H1 (cell line): ENCODE measurements around the gene ALDOC. TPM values are rescaled to one million over a fixed set of nuclear protein-coding genes. Genes with fewer than 3 reads are reported as not detected.

Experiments used
- CTCF ChIA-PET: fragments of 300-600 bp; sonication (Branson Sonifier 250); formaldehyde crosslinking; loops from one replicate; lab custom pipeline; 2021; ENCODE audit not compliant: partially characterized antibody; lab: Charles Lee
- POLR2A ChIA-PET: fragments of 300-600 bp; sonication (Branson Sonifier 250); formaldehyde crosslinking; loops from one replicate; lab custom pipeline; 2021; ENCODE audit warnings: inconsistent platforms; ENCODE audit not compliant: partially characterized antibody; lab: Charles Lee
- DNase-seq, 2 experiments: peaks; one replicate each; pipeline versions ENCODE4 v3.0.0 to v3.0.0-alpha.2; 2010 to 2022; ENCODE audit warnings: low spot score in 2 of 2, low read depth in 1 of 2, mixed read lengths in 1 of 2
- FAIRE-seq: peaks from 2 replicates; lab custom pipeline; 2011; peaks lifted over from hg19 to GRCh38; lab: Jason Lieb, UNC
- H2AFZ ChIP-seq: 2 replicates; pipeline ENCODE4 v1.8.1; 2012; ENCODE audit warnings: low read length, inconsistent platforms
- H2AK5ac ChIP-seq: 2 replicates; pipeline ENCODE4 v1.6.1; 2013; ENCODE audit warnings: low read depth, low read length
- H2BK120ac ChIP-seq: replicated peaks from 2 replicates; pipeline ENCODE3; 2013; ENCODE audit warnings: low read depth, low read length, inconsistent platforms
- H2BK12ac ChIP-seq: 2 replicates; pipeline ENCODE4 v1.6.1; 2013; ENCODE audit warnings: low read depth, low read length
- H2BK15ac ChIP-seq: 2 replicates; pipeline ENCODE4 v1.6.1; 2013; ENCODE audit warnings: low read length
- H2BK20ac ChIP-seq: 2 replicates; pipeline ENCODE4 v1.6.1; 2013; ENCODE audit warnings: low read length
- H2BK5ac ChIP-seq: 2 replicates; pipeline ENCODE4 v1.6.1; 2013; ENCODE audit warnings: low read depth, low read length
- H3K14ac ChIP-seq: 2 replicates; pipeline ENCODE4 v1.6.1; 2013; ENCODE audit warnings: inconsistent platforms; ENCODE audit not compliant: insufficient read length
- H3K18ac ChIP-seq: 2 replicates; pipeline ENCODE4 v1.6.1; 2013; ENCODE audit warnings: low read length; ENCODE audit errors: extremely low read depth
- H3K23ac ChIP-seq: 2 replicates; pipeline ENCODE4 v1.6.1; 2013; ENCODE audit warnings: inconsistent platforms; ENCODE audit not compliant: insufficient read length
- H3K23me2 ChIP-seq: 2 replicates; pipeline ENCODE4 v1.6.1; 2013; ENCODE audit warnings: low read depth, low read length
- H3K27ac ChIP-seq: 2 replicates; pipeline ENCODE4 v1.6.1; 2011; ENCODE audit warnings: low read depth, low read length, inconsistent platforms
- H3K27me3 ChIP-seq, 4 experiments: replicated peaks in 1 of 4; 1 replicate in 1 of 4; 2 replicates in 3 of 4; pipeline versions ENCODE4 v1.6.1 to v1.8.1; 2011 to 2013; ENCODE audit warnings: low read length in 3 of 4, mild to moderate bottlenecking in 3 of 4, inconsistent platforms in 2 of 4, mixed read lengths in 2 of 4, moderate library complexity in 1 of 4; ENCODE audit not compliant: control insufficient read depth in 3 of 4, insufficient read depth in 3 of 4; ENCODE audit errors: extremely low read depth in 1 of 4
- H3K36me3 ChIP-seq, 4 experiments: 2 replicates each; pipeline versions ENCODE4 v1.6.1 to v1.8.1; 2011 to 2013; ENCODE audit warnings: mild to moderate bottlenecking in 4 of 4, low read length in 3 of 4, moderate library complexity in 2 of 4, control low read depth in 1 of 4, inconsistent platforms in 1 of 4; ENCODE audit not compliant: insufficient read depth in 4 of 4, control insufficient read depth in 2 of 4
- H3K4ac ChIP-seq: replicated peaks from 2 replicates; pipeline ENCODE3; 2013; ENCODE audit warnings: low read length, low read depth, mixed read lengths, inconsistent platforms; ENCODE audit not compliant: insufficient read length
- H3K4me1 ChIP-seq, 4 experiments: replicated peaks in 1 of 4; 1 replicate in 1 of 4; 2 replicates in 3 of 4; pipeline versions ENCODE4 v1.6.1 to v1.8.1; 2011 to 2013; ENCODE audit warnings: low read length in 3 of 4, inconsistent platforms in 2 of 4, mixed read lengths in 1 of 4; ENCODE audit not compliant: insufficient read depth in 4 of 4, control insufficient read depth in 3 of 4
- H3K4me2 ChIP-seq, 2 experiments: 2 replicates each; pipeline versions ENCODE4 v1.6.1 to v1.8.1; 2011 to 2013; ENCODE audit warnings: low read depth in 2 of 2, low read length in 2 of 2, control low read depth in 1 of 2, inconsistent platforms in 1 of 2, mild to moderate bottlenecking in 1 of 2; ENCODE audit not compliant: insufficient read depth in 1 of 2
- H3K4me3 ChIP-seq, 4 experiments: fragments of 200-600, 300-600 bp in 1 of 4; sonication (generic), shearing (Covaris generic), sonication (Bioruptor Twin) in 1 of 4; 2 replicates each; pipeline versions ENCODE4 v1.5.1 to v1.8.1; 2011 to 2016; ENCODE audit warnings: low read length in 4 of 4, low read depth in 3 of 4, control low read depth in 2 of 4, inconsistent platforms in 2 of 4, mild to moderate bottlenecking in 2 of 4, mixed read lengths in 1 of 4, moderate library complexity in 1 of 4; ENCODE audit not compliant: insufficient read depth in 2 of 4; ENCODE audit errors: extremely low read depth in 1 of 4
- H3K56ac ChIP-seq: replicated peaks from 2 replicates; pipeline ENCODE3; 2013; ENCODE audit warnings: low read depth, mild to moderate bottlenecking, mixed read lengths, low read length, inconsistent platforms; ENCODE audit not compliant: insufficient read length
- H3K79me1 ChIP-seq: 2 replicates; pipeline ENCODE4 v1.6.1; 2013; ENCODE audit warnings: low read depth, low read length, control low read depth
- H3K79me2 ChIP-seq, 2 experiments: 2 replicates each; pipeline versions ENCODE4 v1.6.1 to v1.8.1; 2012 to 2013; ENCODE audit warnings: low read length in 2 of 2, mild to moderate bottlenecking in 2 of 2, inconsistent platforms in 1 of 2; ENCODE audit not compliant: insufficient read depth in 2 of 2, control insufficient read depth in 1 of 2
- H3K9ac ChIP-seq, 4 experiments: replicated peaks in 1 of 4; 1 replicate in 1 of 4; 2 replicates in 3 of 4; pipeline versions ENCODE4 v1.6.1 to v1.8.1; 2011 to 2013; ENCODE audit warnings: low read depth in 3 of 4, low read length in 3 of 4, control low read depth in 2 of 4, mild to moderate bottlenecking in 2 of 4, moderate library complexity in 2 of 4, inconsistent platforms in 1 of 4; ENCODE audit errors: extremely low read depth in 1 of 4
- H3K9me3 ChIP-seq, 2 experiments: 2 replicates each; pipeline versions ENCODE4 v1.6.1 to v1.8.1; 2012 to 2013; ENCODE audit warnings: mild to moderate bottlenecking in 2 of 2, moderate library complexity in 2 of 2, control low read depth in 1 of 2, inconsistent platforms in 1 of 2, low read depth in 1 of 2, low read length in 1 of 2, mixed read lengths in 1 of 2; ENCODE audit not compliant: insufficient read depth in 2 of 2
- H4K20me1 ChIP-seq, 2 experiments: replicated peaks in 1 of 2; 2 replicates each; pipeline versions ENCODE3 to v1.8.1; 2011 to 2013; ENCODE audit warnings: inconsistent platforms in 2 of 2, low read length in 2 of 2, mild to moderate bottlenecking in 1 of 2; ENCODE audit not compliant: insufficient read depth in 2 of 2, control insufficient read depth in 1 of 2
- H4K5ac ChIP-seq: 2 replicates; pipeline ENCODE4 v1.6.1; 2013; ENCODE audit warnings: low read length, low read depth, mixed read lengths, inconsistent platforms; ENCODE audit not compliant: insufficient read length
- H4K8ac ChIP-seq: 2 replicates; pipeline ENCODE4 v1.8.0; 2013; ENCODE audit warnings: mild to moderate bottlenecking, moderate library complexity, low read length, inconsistent platforms; ENCODE audit not compliant: insufficient read depth; ENCODE audit errors: extremely low read depth
- H4K91ac ChIP-seq: replicated peaks from 2 replicates; pipeline ENCODE3; 2013; ENCODE audit warnings: low read length, mixed read lengths, inconsistent platforms; ENCODE audit not compliant: insufficient read length
- BRCA1 ChIP-seq: IDR thresholded peaks from 2 replicates; pipeline ENCODE4 v1.6.1; 2012; ENCODE audit warnings: low read depth, low read length, improper control_type of control experiment
- CBX8 ChIP-seq: fragments of 300-800, 300-1000 bp; sonication (generic); IDR thresholded peaks from 2 replicates; pipeline ENCODE4 v1.7.1; 2016; ENCODE audit warnings: low read depth, low read length, borderline replicate concordance
- CHD2 ChIP-seq: IDR thresholded peaks from 2 replicates; pipeline ENCODE4 v1.6.1; 2012; ENCODE audit warnings: low read length, improper control_type of control experiment
- EZH2 ChIP-seq: fragments of 200-600 bp; sonication (generic); IDR thresholded peaks from 2 replicates; pipeline ENCODE4 v1.7.1; 2012; ENCODE audit warnings: low read depth, mild to moderate bottlenecking, moderate library complexity, low read length, inconsistent platforms; ENCODE audit not compliant: severe bottlenecking
- JUND ChIP-seq: IDR thresholded peaks from 2 replicates; pipeline ENCODE4 v1.6.1; 2011; ENCODE audit warnings: mild to moderate bottlenecking, improper control_type of control experiment, low read length
- RBBP5 ChIP-seq: IDR thresholded peaks from 2 replicates; pipeline ENCODE4 v1.7.1; 2012; ENCODE audit warnings: low read depth, mild to moderate bottlenecking, inconsistent platforms, low read length, moderate library complexity, borderline replicate concordance
- RXRA ChIP-seq: IDR thresholded peaks from 2 replicates; pipeline ENCODE4 v1.6.1; 2011; ENCODE audit warnings: low read depth, mild to moderate bottlenecking, low read length, moderate library complexity; ENCODE audit not compliant: insufficient read depth
- TBP ChIP-seq: IDR thresholded peaks from 2 replicates; pipeline ENCODE4 v1.6.1; 2011; ENCODE audit warnings: low read depth, low read length, improper control_type of control experiment
- WGBS, 2 experiments: shearing (Covaris generic) in 1 of 2; methylation state at CpG; one replicate each; pipeline versions ENCODE4 v1.1.6 to v1.1.7; 2013 to 2015; ENCODE audit warnings: low lambda C conversion rate in 2 of 2, mixed read lengths in 2 of 2, inconsistent platforms in 1 of 2, low coverage in 1 of 2, missing lambda C conversion rate in 1 of 2; ENCODE audit not compliant: insufficient replicate concordance in 2 of 2, insufficient coverage in 1 of 2, insufficient read length in 1 of 2; ENCODE audit errors: extremely low coverage in 1 of 2, missing lambda C conversion rate in 1 of 2; 5-methylcytosine and 5-hydroxymethylcytosine counted together
- polyA plus RNA-seq, 7 experiments: library from polyadenylated mRNA; depleted of rRNA in 3 of 7; stranded (reverse) in 5 of 7; unstranded in 2 of 7; fragments of >200 nt in 5 of 7; fragments of 200-250 nt in 2 of 7; gene quantifications; 1 replicate in 5 of 7; 2 replicates in 1 of 7; 4 replicates in 1 of 7; pipeline versions ENCODE4 v1.2.1 to v1.2.3, GENCODE V29; 2011 to 2013; ENCODE audit warnings: missing spikeins in 2 of 7, mixed read lengths in 2 of 7
- total RNA-seq: library from RNA; stranded (reverse); fragmentation: NEBNext Ultra II Directional; extraction: Animal tissue kit (Norgen Biotek cat#: 25700); gene quantifications from 2 replicates; pipeline ENCODE4 v1.2.1, GENCODE V29; 2021
- TF ChIP-seq, protein P1 (sequence below): IDR thresholded peaks from 2 replicates; pipeline ENCODE4 v1.6.1; 2012; ENCODE audit warnings: inconsistent platforms

ALDOC gene
- total and polyA plus RNA-seq, 2 of the 8 experiments (the other 6 are each of a cell fraction or from before 2014, with no cell fraction given): 51.6 to 103 TPM

DNA sequence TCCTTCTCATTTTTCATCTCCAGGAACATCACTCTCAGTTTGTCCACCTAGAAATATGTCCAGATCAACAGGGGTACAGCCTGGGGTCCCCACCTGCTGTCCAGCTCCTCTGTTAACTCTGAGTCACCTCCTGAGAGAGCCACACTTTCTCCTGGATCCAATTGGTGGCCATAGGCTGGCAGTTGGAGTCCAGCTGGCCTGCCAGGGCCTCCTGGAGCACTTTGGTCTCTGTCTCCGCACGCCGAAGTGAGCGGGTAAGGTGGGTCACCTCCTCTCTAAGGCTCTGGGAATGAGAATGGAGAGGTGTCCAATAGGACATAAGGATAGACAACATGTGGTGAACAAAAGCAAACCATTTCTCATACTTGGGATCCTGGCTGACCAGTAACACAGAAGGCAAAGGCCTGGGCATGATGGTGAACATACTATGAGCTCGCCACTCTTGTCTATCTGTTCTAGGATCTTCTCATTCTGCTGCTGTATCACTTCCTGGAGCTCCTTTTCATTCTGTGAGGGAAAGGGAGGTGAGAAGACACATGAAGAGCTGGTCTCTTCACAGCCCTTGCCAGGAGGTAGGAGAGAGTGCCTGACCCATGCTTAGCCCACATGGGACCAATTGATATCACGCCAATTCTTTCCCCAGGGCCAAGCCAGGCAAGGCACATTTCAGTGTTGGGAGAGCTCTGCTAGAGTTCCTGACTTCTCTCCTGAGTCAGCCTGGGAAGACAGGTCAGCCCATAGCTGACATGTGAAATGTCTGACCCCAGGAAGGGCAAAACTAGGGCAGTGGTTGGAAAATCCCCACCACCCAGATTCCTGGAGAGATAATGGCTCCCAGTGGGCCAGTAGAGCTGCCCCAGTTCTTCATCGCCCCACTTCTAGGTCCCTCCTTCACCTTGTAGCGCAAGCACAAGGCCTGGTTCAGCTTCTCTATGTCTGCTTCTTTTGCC is 1.8 kb upstream of the ALDOC start:
- no peaks in the 10 kb centered on the region for H3K27me3 ChIP-seq
- no peak overlapping the region for H3K4me3 ChIP-seq
- H3K14ac ChIP-seq: no peak overlapping the region
- no peak overlapping the region for H4K5ac ChIP-seq
- H3K9me3 ChIP-seq: no peaks in the 10 kb centered on the region
- H2AK5ac ChIP-seq: no peak overlapping the region
- H2BK120ac ChIP-seq: no peak overlapping the region
- no peak overlapping the region for H2AFZ ChIP-seq
- no peak overlapping the region for H3K9ac ChIP-seq
- no peak for TF ChIP-seq RXRA
- no peak for TF ChIP-seq TBP
- TF ChIP-seq RBBP5: no peak
- TF ChIP-seq, protein P1, sequence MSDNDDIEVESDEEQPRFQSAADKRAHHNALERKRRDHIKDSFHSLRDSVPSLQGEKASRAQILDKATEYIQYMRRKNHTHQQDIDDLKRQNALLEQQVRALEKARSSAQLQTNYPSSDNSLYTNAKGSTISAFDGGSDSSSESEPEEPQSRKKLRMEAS: no peak
- no peak for TF ChIP-seq CBX8
- no peak for TF ChIP-seq BRCA1
- TF ChIP-seq CHD2: no peak
- TF ChIP-seq EZH2: no peak
- no peak for TF ChIP-seq JUND
- H3K56ac ChIP-seq: no peak overlapping the region
- no peak overlapping the region for H3K18ac ChIP-seq
- H4K8ac ChIP-seq: no peak overlapping the region
- H3K4me2 ChIP-seq: no peak overlapping the region
- H2BK15ac ChIP-seq: no peak overlapping the region
- no peak overlapping the region for H3K23ac ChIP-seq
- H3K27ac ChIP-seq: no peak overlapping the region
- no peaks in the 10 kb centered on the region for H3K79me1 ChIP-seq
- no peak overlapping the region for H2BK12ac ChIP-seq
- peaks cover 2 to 9% (median 5%) of the 10 kb centered on the region in 4 experiments; a peak in 6 of 7 replicates for H3K4me1 ChIP-seq
- H3K23me2 ChIP-seq: no peaks in the 10 kb centered on the region; the same call in 1 of the 2 replicates
- ChIA-PET CTCF (interaction anchor here (0.8 to 1.6 kb wide), 7 partner anchors 10 to 34 kb away, joined by 3 to 7 read pairs (median 4); no protein-coding TSS in a partner anchor), POLR2A (interaction anchor here (0.7 to 3.3 kb wide), 13 partner anchors 11 to 147 kb away, joined by 3 to 21 read pairs (median 5); no protein-coding TSS in a partner anchor)
- no peak overlapping the region for H2BK20ac ChIP-seq
- 94% methylated on average over 8 of the region's 8 CpGs; no CpG with 5 or more reads in 1 of the 2 experiments for WGBS, 2 experiments
- no peak overlapping the region for H3K4ac ChIP-seq
- H2BK5ac ChIP-seq: no peak overlapping the region
- DNase-seq (no peak), FAIRE-seq (no peak)
- H3K36me3 ChIP-seq: peaks cover 26 to 53% (median 48%) of the 10 kb centered on the region in 4 experiments
- no peaks in the 10 kb centered on the region for H3K79me2 ChIP-seq
- no peak overlapping the region for H4K91ac ChIP-seq
- peaks cover 3 to 4% of the 10 kb centered on the region in 2 experiments for H4K20me1 ChIP-seq
